ENCODE data around the gene CD248. TPM values are rescaled to one million over a fixed set of nuclear protein-coding genes. Genes with fewer than 3 reads are reported as not detected.

CD248 gene
- total RNA-seq, 1 donor: 107 TPM

GRCh38 chr11:66287211-66287888 lies 29.5 kb downstream of the CD248 start:
- Histone ChIP-seq H3K4me3 (ENCODE audit: insufficient read depth, low read length) (peak overlapping the region; percentile 98), H4K20me1 (ENCODE audit: insufficient read depth, low read length) (peaks cover 32% of the 10 kb centered on the region), H2AFZ (ENCODE audit: low read length) (no peak overlapping the region), H3K4me1 (ENCODE audit: insufficient read depth, low read length) (peaks cover 25% of the 10 kb centered on the region), H3K27me3 (ENCODE audit: insufficient read depth, low read length) (peaks cover 22% of the 10 kb centered on the region), H3K9me3 (ENCODE audit: low read depth, low read length) (no peaks in the 10 kb centered on the region), H3K4me2 (ENCODE audit: insufficient read depth, low read length) (peak overlapping the region; percentile 99), H3K79me2 (ENCODE audit: insufficient read depth, low read length) (peaks cover 47% of the 10 kb centered on the region), H3K27ac (ENCODE audit: low read depth, low read length) (peak overlapping the region; percentile 97), H3K36me3 (ENCODE audit: insufficient read depth, low read length) (peaks cover 31% of the 10 kb centered on the region)
- TF ChIP-seq CTCF (IDR thresholded peaks at IDR 0.05; ENCODE audit: extremely low read depth, low read depth, low read length): no peak
- peak; percentile 67 for DNase-seq (ENCODE audit: insufficient read length, low spot score, missing footprints)

- Histone ChIP-seq H3K4me2 (ENCODE audit: insufficient read depth, low read length) (peak overlapping the region; percentile 99), H3K36me3 (ENCODE audit: insufficient read depth, low read length) (peaks cover 31% of the 10 kb centered on the region), H3K27me3 (ENCODE audit: insufficient read depth, low read length) (peaks cover 16% of the 10 kb centered on the region), H3K27ac (ENCODE audit: low read depth, low read length) (no peak overlapping the region), H3K4me1 (ENCODE audit: insufficient read depth, low read length) (peaks cover 25% of the 10 kb centered on the region), H3K9me3 (ENCODE audit: low read depth, low read length) (no peaks in the 10 kb centered on the region), H3K79me2 (ENCODE audit: insufficient read depth, low read length) (peaks cover 47% of the 10 kb centered on the region), H3K4me3 (ENCODE audit: insufficient read depth, low read length) (no peak overlapping the region), H4K20me1 (ENCODE audit: insufficient read depth, low read length) (peaks cover 36% of the 10 kb centered on the region), H2AFZ (ENCODE audit: low read length) (no peak overlapping the region)
- DNase-seq (ENCODE audit: insufficient read length, low spot score, missing footprints): peak; percentile 82
- no peak for TF ChIP-seq CTCF (IDR thresholded peaks at IDR 0.05; ENCODE audit: extremely low read depth, low read depth, low read length)
Observed at GRCh38 chr11:66286699-66287098, 30.1 kb downstream of the CD248 start.

- no peak for TF ChIP-seq CTCF (IDR thresholded peaks at IDR 0.05; ENCODE audit: extremely low read depth, low read depth, low read length)
- Histone ChIP-seq H3K36me3 (ENCODE audit: insufficient read depth, low read length) (peaks cover 31% of the 10 kb centered on the region), H3K9me3 (ENCODE audit: low read depth, low read length) (no peaks in the 10 kb centered on the region), H3K4me3 (ENCODE audit: insufficient read depth, low read length) (no peak overlapping the region), H3K27me3 (ENCODE audit: insufficient read depth, low read length) (peaks cover 4% of the 10 kb centered on the region), H3K79me2 (ENCODE audit: insufficient read depth, low read length) (peaks cover 47% of the 10 kb centered on the region), H3K4me2 (ENCODE audit: insufficient read depth, low read length) (no peak overlapping the region), H4K20me1 (ENCODE audit: insufficient read depth, low read length) (peaks cover 37% of the 10 kb centered on the region), H2AFZ (ENCODE audit: low read length) (no peak overlapping the region), H3K4me1 (ENCODE audit: insufficient read depth, low read length) (peaks cover 25% of the 10 kb centered on the region), H3K27ac (ENCODE audit: low read depth, low read length) (no peak overlapping the region)
- peak; percentile 55 for DNase-seq (ENCODE audit: insufficient read length, low spot score, missing footprints)
Observed at GRCh38 chr11:66285250-66285947, 31.4 kb downstream of the CD248 start.

- H3K4me1 ChIP-seq (ENCODE audit: insufficient read depth, low read length): peaks cover 19% of the 10 kb centered on the region
- H3K27ac ChIP-seq (ENCODE audit: low read depth, low read length): no peak overlapping the region
- no peak overlapping the region for H2AFZ ChIP-seq (ENCODE audit: low read length)
- H4K20me1 ChIP-seq (ENCODE audit: insufficient read depth, low read length): peaks cover 37% of the 10 kb centered on the region
- DNase-seq (ENCODE audit: insufficient read length, low spot score, missing footprints): peak; percentile 60
- H3K4me2 ChIP-seq (ENCODE audit: insufficient read depth, low read length): no peak overlapping the region
- peaks cover 31% of the 10 kb centered on the region for H3K36me3 ChIP-seq (ENCODE audit: insufficient read depth, low read length)
- no peaks in the 10 kb centered on the region for H3K9me3 ChIP-seq (ENCODE audit: low read depth, low read length)
- no peak overlapping the region for H3K4me3 ChIP-seq (ENCODE audit: insufficient read depth, low read length)
- H3K27me3 ChIP-seq (ENCODE audit: insufficient read depth, low read length): no peaks in the 10 kb centered on the region
- TF ChIP-seq CTCF (IDR thresholded peaks at IDR 0.05; ENCODE audit: extremely low read depth, low read depth, low read length): no peak
- H3K79me2 ChIP-seq (ENCODE audit: insufficient read depth, low read length): peaks cover 47% of the 10 kb centered on the region
Observed at GRCh38 chr11:66284526-66285078, 32.2 kb downstream of the CD248 start.
